GM10248 (cell line): ENCODE results near the gene CYP3A4.
"Not testable (repeated sequence)": the region's sequence is repeated elsewhere in the genome, so short reads cannot be mapped to it uniquely, and the experiment has no call there.

Experiments used
- CTCF ChIA-PET: fragments of 300-600 bp; sonication (Branson Sonifier 250); formaldehyde crosslinking; extraction: SDS; loops from one replicate; lab custom pipeline; 2021; ENCODE audit warnings: antibody characterized with exemption; lab: Yijun Ruan, JAX
- POLR2A ChIA-PET: fragments of 350-650 bp; sonication (Branson Sonifier 250); formaldehyde crosslinking; extraction: SDS; loops from one replicate; lab custom pipeline; 2020; ENCODE audit warnings: antibody characterized with exemption; lab: Yijun Ruan, JAX
- DNase-seq: peaks from one replicate; pipeline ENCODE4 v3.0.0; 2012; ENCODE audit errors: extremely low spot score
- CTCF ChIP-seq: IDR thresholded peaks from 2 replicates; pipeline ENCODE4 v1.5.1; 2012; ENCODE audit warnings: mild to moderate bottlenecking, low read depth; ENCODE audit errors: extremely low read depth, missing control alignments, control extremely low read depth

CYP3A4 gene

GRCh38 chr7:99806839-99807478 is 23.0 kb upstream of the CYP3A4 start:
- CTCF ChIA-PET: no interaction called here
- DNase-seq: no peak
- TF ChIP-seq CTCF: no peak
- POLR2A ChIA-PET: no interaction called here

- ChIA-PET POLR2A (no interaction called here), CTCF (no interaction called here)
- TF ChIP-seq CTCF: no peak
- no peak for DNase-seq
Measured at GRCh38 chr7:99805641-99806040, 21.7 kb upstream of the CYP3A4 start.

GRCh38 chr7:99803118-99803517 is 19.1 kb upstream of the CYP3A4 start:
- DNase-seq, POLR2A ChIA-PET, CTCF ChIA-PET: not testable (repeated sequence)

- CTCF ChIA-PET, DNase-seq, POLR2A ChIA-PET: not testable (repeated sequence)
Measured at GRCh38 chr7:99801407-99801806, 17.4 kb upstream of the CYP3A4 start.

GRCh38 chr7:99798972-99799371 is 15.0 kb upstream of the CYP3A4 start:
- CTCF ChIA-PET: no interaction called here
- TF ChIP-seq CTCF: no peak
- DNase-seq: no peak
- POLR2A ChIA-PET: no interaction called here

- CTCF ChIA-PET, DNase-seq, POLR2A ChIA-PET: not testable (repeated sequence)
Measured at GRCh38 chr7:99795864-99796263, 11.9 kb upstream of the CYP3A4 start.

- CTCF ChIA-PET: no interaction called here
- POLR2A ChIA-PET: no interaction called here
- DNase-seq: no peak
- TF ChIP-seq CTCF: no peak
Measured at GRCh38 chr7:99794585-99795502, 10.9 kb upstream of the CYP3A4 start.

- POLR2A ChIA-PET: no interaction called here
- no peak for TF ChIP-seq CTCF
Measured at GRCh38 chr7:99793443-99793842, 9.5 kb upstream of the CYP3A4 start.

More at GRCh38 chr7:99793443-99793842, 9.5 kb upstream of the CYP3A4 start:
- CTCF ChIA-PET: no interaction called here
- no peak for DNase-seq
